NT2/D1 (cell line): Measurements from ENCODE around the gene XYLT2.

ENCODE experiments used
- YY1 ChIP-seq: IDR thresholded peaks from 2 replicates; pipeline ENCODE4 v1.6.1; 2011; ENCODE audit not compliant: insufficient read length, insufficient read depth
- ZNF274 ChIP-seq: IDR thresholded peaks from 2 replicates; pipeline ENCODE4 v1.6.1; 2011; ENCODE audit warnings: mild to moderate bottlenecking, low read depth, low read length

- TF ChIP-seq YY1, result no peak
- TF ChIP-seq ZNF274, result no peak
Measured at GRCh38 chr17:50380369-50381259, 34.7 kb downstream of the XYLT2 start.
